ENCODE data around the gene CDK8. TPM values are rescaled to one million over a fixed set of nuclear protein-coding genes. Genes with fewer than 3 reads are reported as not detected.

Gene CDK8
- total RNA-seq, 4 donors from 2014 or later, result 6.7 to 17.9 (median 15.4) TPM

DNA sequence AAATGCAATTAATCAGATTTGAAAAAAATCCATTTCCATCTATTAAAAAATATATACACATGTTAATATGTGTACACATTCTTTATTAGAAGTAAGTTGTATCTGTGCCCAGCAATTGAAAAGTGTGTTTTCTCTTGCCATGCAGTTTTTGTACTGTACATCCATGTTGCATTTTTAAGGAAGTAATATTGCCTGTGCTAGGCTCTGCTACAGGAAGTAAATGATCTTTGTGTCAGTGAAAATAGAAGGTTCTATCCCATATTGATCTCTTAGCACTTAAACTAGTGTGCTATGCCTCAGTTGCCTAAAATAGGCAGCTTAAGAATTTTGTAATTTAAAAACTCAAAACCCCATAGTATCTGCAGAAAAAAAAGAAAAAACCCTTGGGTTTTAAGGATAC, 122.5 kb downstream of the CDK8 start:
- intact Hi-C loops (cut with DNase I; ENCODE audit: low total_unique reads), result no loop called here
- no peak for DNase-seq
- TF ChIP-seq, protein P1, sequence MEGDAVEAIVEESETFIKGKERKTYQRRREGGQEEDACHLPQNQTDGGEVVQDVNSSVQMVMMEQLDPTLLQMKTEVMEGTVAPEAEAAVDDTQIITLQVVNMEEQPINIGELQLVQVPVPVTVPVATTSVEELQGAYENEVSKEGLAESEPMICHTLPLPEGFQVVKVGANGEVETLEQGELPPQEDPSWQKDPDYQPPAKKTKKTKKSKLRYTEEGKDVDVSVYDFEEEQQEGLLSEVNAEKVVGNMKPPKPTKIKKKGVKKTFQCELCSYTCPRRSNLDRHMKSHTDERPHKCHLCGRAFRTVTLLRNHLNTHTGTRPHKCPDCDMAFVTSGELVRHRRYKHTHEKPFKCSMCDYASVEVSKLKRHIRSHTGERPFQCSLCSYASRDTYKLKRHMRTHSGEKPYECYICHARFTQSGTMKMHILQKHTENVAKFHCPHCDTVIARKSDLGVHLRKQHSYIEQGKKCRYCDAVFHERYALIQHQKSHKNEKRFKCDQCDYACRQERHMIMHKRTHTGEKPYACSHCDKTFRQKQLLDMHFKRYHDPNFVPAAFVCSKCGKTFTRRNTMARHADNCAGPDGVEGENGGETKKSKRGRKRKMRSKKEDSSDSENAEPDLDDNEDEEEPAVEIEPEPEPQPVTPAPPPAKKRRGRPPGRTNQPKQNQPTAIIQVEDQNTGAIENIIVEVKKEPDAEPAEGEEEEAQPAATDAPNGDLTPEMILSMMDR (IDR thresholded peaks at IDR 0.05), result no peak
- no peak for TF ChIP-seq POLR2A (IDR thresholded peaks at IDR 0.05)

GRCh38 chr13:26377038-26377437, 123.1 kb downstream of the CDK8 start:
- H3K27ac ChIP-seq, result no peak overlapping the region
- TF ChIP-seq, protein P1 (IDR thresholded peaks at IDR 0.05), result no peak
- TF ChIP-seq POLR2A (IDR thresholded peaks at IDR 0.05), result no peak
- intact Hi-C loops (cut with DNase I; ENCODE audit: low total_unique reads), result no loop called here
- H3K27me3 ChIP-seq, result no peaks in the 10 kb centered on the region
- H3K4me1 ChIP-seq, result no peaks in the 10 kb centered on the region
- H3K4me3 ChIP-seq, result no peak overlapping the region
- no peaks in the 10 kb centered on the region for H3K36me3 ChIP-seq
- DNase-seq, result no peak
- H3K9me3 ChIP-seq, result no peaks in the 10 kb centered on the region

More for the DNA sequence above, 122.5 kb downstream of the CDK8 start:
- Histone ChIP-seq H3K4me1 (no peaks in the 10 kb centered on the region), H3K27ac (no peak overlapping the region), H3K4me3 (no peak overlapping the region), H3K9me3 (no peaks in the 10 kb centered on the region), H3K36me3 (no peaks in the 10 kb centered on the region), H3K27me3 (no peaks in the 10 kb centered on the region)

DNA sequence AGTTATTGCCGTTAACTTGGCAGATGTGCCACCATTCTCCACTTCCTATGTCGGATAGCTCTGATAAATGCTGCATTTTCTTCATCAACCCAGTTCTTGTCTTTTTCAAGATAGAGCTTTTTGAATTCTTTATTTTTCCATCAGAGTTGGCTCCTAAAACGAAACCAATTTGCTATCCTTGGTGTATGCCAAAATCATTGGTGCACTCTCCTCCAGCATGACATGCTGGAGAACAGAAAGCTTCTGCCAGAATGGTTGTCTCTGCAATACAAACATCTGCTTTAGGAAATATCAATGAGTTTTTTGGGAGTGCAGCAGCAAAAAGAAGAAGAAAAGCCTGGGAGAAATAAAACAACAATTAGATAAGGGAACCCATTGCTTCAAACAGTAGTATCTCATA, 124.2 kb downstream of the CDK8 start:
- Histone ChIP-seq H3K27ac (no peak overlapping the region), H3K27me3 (no peaks in the 10 kb centered on the region), H3K4me3 (no peak overlapping the region), H3K9me3 (no peaks in the 10 kb centered on the region), H3K4me1 (no peaks in the 10 kb centered on the region), H3K36me3 (no peaks in the 10 kb centered on the region)
- no peak for TF ChIP-seq POLR2A (IDR thresholded peaks at IDR 0.05)
- TF ChIP-seq, protein P1 (IDR thresholded peaks at IDR 0.05), result no peak
- no peak for DNase-seq
- intact Hi-C loops (cut with DNase I; ENCODE audit: low total_unique reads), result no loop called here

- TF ChIP-seq POLR2A (IDR thresholded peaks at IDR 0.05), result no peak
- TF ChIP-seq, protein P1 (IDR thresholded peaks at IDR 0.05), result no peak
- no peaks in the 10 kb centered on the region for H3K4me1 ChIP-seq
- H3K36me3 ChIP-seq, result no peaks in the 10 kb centered on the region
- no peak for DNase-seq
- no peak overlapping the region for H3K27ac ChIP-seq
- intact Hi-C loops (cut with DNase I; ENCODE audit: low total_unique reads), result no loop called here
- no peaks in the 10 kb centered on the region for H3K27me3 ChIP-seq
- no peak overlapping the region for H3K4me3 ChIP-seq
- no peaks in the 10 kb centered on the region for H3K9me3 ChIP-seq
Observed at GRCh38 chr13:26379831-26380230, 125.9 kb downstream of the CDK8 start.

- no peak overlapping the region for H3K4me3 ChIP-seq
- DNase-seq, result no peak
- no peaks in the 10 kb centered on the region for H3K4me1 ChIP-seq
- no peak overlapping the region for H3K27ac ChIP-seq
- no peaks in the 10 kb centered on the region for H3K36me3 ChIP-seq
- TF ChIP-seq, protein P1 (IDR thresholded peaks at IDR 0.05), result no peak
- no peak for TF ChIP-seq POLR2A (IDR thresholded peaks at IDR 0.05)
- H3K27me3 ChIP-seq, result no peaks in the 10 kb centered on the region
- H3K9me3 ChIP-seq, result no peaks in the 10 kb centered on the region
- intact Hi-C loops (cut with DNase I; ENCODE audit: low total_unique reads), result no loop called here
Observed at GRCh38 chr13:26380930-26381329, 127.0 kb downstream of the CDK8 start.
